ELF-1 (cell line): ENCODE data around the gene PHF19.
A peak's percentile ranks its signal among the peaks of the same experiment; 100 is the strongest.

ENCODE experiments used
- DNase-seq: peaks from one replicate; pipeline ENCODE4 v3.0.0-alpha.2; 2016; ENCODE audit warnings: low read depth, low spot score

PHF19 gene

GRCh38 chr9:120913647-120914264, 36.8 kb upstream of the PHF19 start:
- no peak for DNase-seq

GRCh38 chr9:120912958-120913646, 36.1 kb upstream of the PHF19 start:
- DNase-seq = no peak

DNA sequence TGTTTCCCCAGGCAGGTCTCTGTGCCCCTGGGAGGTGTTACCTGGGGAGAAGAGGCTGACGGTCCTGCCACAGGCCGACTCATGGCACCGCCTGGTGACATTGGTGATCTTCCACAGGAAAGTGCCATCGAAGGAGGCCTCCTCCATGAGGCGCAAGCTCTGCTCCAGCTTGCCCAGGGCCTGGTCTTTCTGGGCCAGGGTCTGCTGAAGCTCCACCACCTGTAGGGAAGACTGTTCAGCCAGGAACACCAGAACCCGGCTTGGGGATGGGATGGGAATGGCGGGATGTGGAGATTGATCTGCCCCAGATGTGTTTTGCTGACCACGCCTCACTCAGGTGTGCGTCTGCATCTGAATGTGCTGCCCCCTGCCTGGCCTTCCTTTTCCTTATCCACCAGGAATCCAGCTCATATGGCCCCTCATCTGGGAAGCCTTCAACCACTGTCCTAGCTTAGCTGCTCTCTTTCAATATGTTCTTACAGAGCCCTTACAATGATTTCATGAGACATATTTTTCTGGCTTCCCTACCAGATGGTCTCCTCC, 34.4 kb upstream of the PHF19 start:
- DNase-seq = no peak

DNA sequence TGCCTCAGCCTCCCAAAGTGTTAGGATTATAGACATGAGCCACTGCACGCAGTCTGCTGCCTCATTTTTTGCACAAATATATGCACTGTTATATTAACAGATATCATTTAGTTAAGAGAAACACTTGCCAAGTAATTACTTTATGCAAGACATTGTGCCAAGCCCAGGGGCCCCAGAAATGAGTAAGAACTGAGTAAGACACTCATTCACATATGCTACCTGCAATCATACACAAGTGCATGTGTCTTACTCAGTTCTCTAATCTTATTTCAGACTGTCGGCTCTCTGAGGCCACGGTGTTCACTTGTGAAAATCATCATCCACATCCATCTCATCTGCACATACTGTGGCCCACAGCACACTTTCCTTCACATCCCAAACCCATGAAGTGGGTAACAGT, 33.7 kb upstream of the PHF19 start:
- no peak for DNase-seq

DNA sequence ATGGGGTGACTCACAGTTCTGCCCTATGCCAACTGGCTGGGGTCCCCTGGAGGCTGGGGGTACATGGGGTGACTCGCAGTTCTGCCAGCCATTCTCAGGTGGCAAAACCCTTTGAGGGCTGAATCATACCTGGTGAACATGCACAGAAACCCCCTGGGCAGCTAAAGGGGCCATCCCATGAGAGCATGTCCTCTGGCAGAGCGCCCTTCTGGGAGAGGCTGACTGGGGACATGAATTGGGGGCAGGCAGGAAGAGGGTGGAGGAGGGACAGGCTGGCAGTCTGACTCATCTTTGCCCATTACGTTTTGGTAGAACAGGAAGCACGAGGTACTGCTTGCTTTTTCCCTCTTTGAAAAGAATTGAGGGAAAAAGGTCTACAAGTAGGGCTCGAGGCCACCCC, 32.9 kb upstream of the PHF19 start:
- no peak for DNase-seq

GRCh38 chr9:120905315-120906164, 28.6 kb upstream of the PHF19 start:
- no peak for DNase-seq

DNA sequence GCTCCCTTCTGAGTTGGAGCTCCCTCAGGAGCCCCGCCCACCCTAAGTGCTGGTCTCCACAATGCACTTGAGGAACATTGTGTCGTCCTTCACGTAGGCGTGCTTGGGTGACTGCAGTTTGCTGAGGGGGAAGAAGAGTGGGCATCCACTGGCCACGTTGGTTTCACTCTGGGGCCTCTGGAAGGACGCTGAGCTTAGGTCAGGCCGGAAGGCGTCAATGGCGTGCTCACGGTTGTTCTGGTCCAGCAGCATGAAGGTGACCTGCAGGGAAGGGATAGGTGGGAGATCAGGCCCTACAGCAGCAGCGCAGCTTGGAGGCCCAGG, 28.0 kb upstream of the PHF19 start:
- no peak for DNase-seq

DNA sequence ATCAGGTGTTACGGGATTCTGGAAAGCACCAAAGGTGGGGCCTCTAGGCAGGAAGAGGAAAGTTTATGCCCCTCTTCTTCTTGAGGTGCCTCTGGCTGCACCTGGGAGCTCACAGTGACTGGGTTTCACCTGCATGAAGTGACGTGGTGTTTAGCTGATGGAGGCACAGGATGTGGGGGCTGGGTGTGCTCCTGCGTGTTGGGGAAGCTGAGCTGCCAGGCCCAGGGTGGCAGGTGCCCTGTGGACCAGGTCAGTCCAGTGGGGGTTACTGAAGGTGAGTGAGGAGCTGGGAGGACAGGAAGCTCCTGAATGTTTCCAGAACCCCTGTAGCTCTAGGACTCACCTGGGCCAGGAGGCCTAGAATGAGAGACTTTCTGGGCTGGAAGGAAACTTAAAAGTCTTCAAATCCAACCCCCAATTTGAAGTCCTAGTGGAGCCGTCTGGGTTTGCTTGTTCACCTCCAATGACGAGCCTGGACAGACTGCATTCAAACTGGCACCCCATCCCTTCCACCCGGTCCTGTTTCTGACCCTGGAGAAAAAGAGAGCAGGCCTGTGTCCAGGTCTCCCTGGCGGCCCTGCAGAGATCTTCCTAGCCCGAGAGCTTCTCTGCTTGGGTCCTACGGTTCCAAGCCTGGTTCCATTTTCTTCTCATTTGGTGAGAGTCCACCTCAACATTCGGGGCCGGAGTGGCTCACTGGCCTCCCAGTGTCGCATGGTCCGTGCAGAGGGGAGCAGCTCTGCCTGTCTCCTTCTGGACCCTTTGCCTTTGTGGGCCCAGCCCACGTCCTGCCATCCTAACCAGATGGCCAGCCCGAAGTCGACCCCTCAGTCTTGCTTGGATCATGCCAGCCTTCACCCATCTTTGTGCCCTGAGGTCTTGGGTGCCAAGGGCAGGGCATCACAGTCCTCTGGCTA, 27.3 kb upstream of the PHF19 start:
- DNase-seq = no peak

GRCh38 chr9:120902569-120903535, 25.9 kb upstream of the PHF19 start:
- no peak for DNase-seq

- no peak for DNase-seq
Observed at GRCh38 chr9:120901755-120902568, 25.0 kb upstream of the PHF19 start.

- no peak for DNase-seq
Observed at GRCh38 chr9:120900824-120901223, 23.8 kb upstream of the PHF19 start.

GRCh38 chr9:120899490-120900068, 22.6 kb upstream of the PHF19 start:
- DNase-seq = no peak

DNA sequence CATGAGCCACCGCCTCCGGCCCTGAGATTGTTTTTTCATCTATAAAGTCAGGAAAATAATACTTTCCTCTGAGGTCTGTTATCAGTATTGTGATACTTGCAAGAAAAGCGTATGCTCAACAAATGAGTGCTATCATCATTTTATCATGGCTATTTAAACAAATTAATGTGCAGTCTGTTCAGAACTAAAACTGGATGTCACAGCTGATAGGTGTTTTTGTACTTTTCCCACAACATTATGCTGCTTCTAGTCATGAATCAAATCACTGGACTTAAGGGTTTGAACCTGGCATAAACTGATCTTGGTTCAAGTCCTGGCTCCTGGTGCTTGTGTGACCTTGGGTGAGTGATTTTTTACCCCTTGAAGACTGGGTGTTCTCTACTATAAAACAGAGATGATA, 21.4 kb upstream of the PHF19 start:
- DNase-seq = no peak

DNA sequence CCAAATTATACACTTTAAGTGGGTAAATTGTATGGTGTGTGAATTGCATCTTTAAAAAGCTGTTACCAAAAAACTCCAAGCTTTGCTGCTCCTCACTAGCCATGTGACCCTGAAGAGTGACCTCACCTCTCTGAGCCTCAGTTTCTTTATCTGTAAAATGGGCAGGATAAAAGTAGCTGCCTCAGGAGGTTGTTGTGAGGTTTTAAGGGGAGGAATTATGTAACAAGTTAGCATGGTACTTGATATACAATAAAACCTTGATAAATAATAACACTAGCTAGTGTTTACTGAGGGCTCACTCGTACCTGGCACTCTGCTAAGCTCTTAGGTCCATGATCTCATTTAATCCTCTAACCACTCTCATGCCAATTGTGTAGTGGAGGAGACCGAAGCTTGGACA, 19.0 kb upstream of the PHF19 start:
- DNase-seq = no peak

DNA sequence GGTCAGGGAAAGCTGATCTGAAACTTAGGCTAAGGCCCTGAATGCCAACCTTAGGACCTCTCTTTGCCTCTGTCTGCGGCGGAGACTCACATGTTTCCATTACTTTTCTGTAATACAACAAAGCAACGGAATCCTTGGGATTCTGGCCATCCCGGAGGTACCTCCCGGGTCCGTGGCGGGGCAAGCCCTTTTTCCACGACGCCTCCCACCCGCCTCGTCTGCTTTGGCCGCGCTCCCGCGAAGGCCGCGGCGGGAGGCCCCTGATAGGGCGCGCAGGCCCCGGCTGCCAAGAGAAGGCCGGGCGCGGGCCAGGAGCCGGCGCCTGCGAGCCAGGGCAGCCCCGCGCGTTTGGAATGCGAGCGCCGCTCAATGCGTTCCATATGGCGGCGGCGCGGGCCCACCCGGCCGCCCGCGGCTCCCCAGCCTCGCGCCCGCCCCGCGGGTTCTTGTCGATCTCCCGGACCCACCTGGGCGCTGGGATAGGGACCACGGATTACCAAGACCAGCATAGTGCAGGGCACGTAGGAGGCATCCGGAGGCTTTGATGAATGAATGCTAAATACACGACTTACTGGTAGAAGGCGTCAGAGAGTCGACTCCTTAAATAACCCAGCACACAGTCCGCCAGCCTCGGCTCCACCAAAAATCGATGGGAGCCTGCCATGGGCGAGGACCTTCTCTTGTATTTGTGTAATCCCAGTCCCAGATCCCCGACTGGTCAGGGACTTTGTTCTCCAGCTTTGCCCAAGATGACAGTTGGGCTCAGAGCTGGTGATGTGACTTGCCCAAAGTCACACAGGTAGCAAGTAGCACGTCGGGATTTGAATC, 17.5 kb upstream of the PHF19 start:
- peak; percentile 48 for DNase-seq

- no peak for DNase-seq
Observed at GRCh38 chr9:120893611-120894307, 16.8 kb upstream of the PHF19 start.

DNA sequence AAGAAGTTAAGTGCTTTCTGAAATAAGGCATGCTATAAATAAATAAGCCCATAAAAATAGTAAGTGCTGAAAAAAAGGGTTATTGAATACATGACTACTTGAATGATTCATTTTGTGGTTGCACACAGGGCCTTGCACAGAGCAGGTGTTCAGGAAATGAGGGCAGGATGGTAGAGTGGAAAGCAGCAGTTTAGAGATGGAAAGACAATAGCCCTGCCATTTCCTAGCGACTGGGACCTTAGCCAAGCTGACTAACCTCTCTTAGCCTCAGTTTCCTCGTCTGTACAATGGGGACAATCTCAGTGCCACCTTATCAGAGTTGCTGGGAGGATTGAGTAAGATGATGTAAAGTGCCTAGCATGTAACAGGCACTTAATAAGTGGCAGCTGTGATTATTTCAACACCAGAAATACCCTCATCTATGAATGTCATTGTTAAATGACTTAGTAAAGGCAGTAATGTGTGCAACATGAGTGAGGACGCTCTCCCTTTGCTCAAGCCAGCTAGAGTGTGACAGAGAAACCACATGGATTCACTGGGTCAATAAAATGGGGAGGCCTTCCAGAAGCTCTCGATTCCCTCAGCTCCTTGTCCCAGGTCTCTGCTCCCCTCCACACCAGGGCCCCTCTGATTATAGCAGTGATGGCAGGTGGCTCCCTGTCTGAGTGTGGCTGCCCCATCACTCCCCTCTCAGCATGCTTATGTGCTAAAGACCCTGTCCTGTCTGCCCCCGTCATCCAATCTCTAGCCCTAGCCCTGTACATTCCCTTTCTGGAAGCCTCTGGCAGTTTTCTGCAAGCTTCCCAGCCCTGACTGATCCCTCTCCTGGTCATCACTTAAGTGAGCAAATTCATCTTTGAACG, 16.0 kb upstream of the PHF19 start:
- no peak for DNase-seq
